Measurements from ENCODE around the gene EHD1. TPM values are rescaled to one million over a fixed set of nuclear protein-coding genes. Genes with fewer than 3 reads are reported as not detected.
A peak's percentile ranks its signal among the peaks of the same experiment; 100 is the strongest.

Gene EHD1
- total RNA-seq, 6 donors from 2014 or later, result 43.0 to 167 (median 103) TPM

DNA sequence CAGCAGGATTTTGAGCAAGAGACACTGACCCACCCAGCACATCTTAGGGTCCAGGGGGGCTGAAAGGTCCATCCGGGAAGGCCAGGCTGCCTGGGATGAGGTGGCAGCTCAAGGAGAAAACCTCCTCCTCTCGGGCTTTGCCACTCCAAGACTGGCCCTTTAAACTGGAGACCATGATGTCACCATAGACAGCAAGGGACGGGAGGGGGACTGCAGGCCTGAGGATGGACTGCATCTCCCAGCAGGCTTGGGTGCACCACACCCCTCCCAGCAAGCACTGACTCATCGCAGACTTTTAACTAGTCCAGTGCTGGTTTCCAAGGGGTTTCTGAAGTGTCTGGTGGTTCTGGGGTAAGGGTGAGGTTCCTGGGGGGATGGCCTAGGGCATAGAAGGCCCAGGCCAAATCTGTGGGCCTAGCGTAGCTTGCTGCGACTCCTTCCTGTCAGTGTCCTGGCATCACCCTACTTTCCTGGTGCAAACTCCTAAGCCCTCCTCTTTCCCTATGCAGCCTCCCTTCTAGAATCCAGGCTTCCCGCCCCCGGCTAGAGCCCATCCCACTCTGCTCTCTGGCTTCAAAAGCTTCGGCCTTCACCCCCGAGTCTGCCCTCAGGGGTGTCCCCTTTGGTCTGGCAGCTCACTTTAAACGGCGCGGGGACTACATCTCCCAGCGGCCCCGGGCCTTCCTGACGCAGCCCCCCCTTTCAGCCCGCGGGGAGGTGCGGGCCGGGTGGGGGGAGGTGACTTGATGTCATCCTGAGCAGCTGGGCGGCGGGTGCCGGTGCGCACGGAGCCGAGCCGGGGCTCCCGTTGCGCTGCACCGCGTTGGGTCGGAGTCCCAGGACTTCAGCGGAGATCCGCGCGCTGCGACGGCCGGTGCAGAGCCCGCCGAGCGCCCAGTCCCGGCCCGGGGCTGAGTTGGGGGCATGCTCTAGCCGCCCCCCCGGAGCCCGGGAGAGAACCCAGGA, 45.8 kb upstream of the EHD1 start, which contains the start of gene PPP2R5B:
PPP2R5B (plus strand) TSS at position 746 of the 966 bp plus-strand sequence. CDS start 1,046 bp downstream, outside the sequence.
- DNase-seq (peak; percentile 96 to 97), ATAC-seq (ENCODE audit: low FRiP score in 2 of 2) (peak; percentile 98 to 99)
- Histone ChIP-seq H3K36me3 (peaks cover 2 to 23% (median 13%) of the 10 kb centered on the region in 4 donors), H3K9me3 (no peaks in the 10 kb centered on the region), H3K4me3 (peak within 1 kb of the TSS; percentile 77 to 99 (median 87)), H3K4me1 (peaks cover 14 to 37% (median 25%) of the 10 kb centered on the region in 4 donors), H3K27me3 (no peaks in the 10 kb centered on the region), H3K27ac (peak within 1 kb of the TSS; percentile 90 to 98 (median 96))
- WGBS, 2 donors, result 0 to 2% methylated on average over 7 to 22 of the region's 47 CpGs
- TF ChIP-seq POLR2AphosphoS5 (IDR thresholded peaks at IDR 0.05) (peak; percentile 86 to 91), POLR2A (IDR thresholded peaks at IDR 0.05) (peak in 3 of 4 donors; percentile 60 to 88 (median 65)), EP300 (IDR thresholded peaks at IDR 0.05) (peak in 1 of 4 donors; percentile 34), CTCF (IDR thresholded peaks at IDR 0.05) (peak in 3 of 6 experiments; percentile 14 to 27 (median 14))

GRCh38 chr11:64923151-64923661, 44.8 kb upstream of the EHD1 start:
- Histone ChIP-seq H3K4me1 (peaks cover 17 to 44% (median 26%) of the 10 kb centered on the region in 4 donors), H3K27ac (peak overlapping the region; percentile 90 to 98 (median 96)), H3K36me3 (peaks cover 0 to 13% (median 5%) of the 10 kb centered on the region in 4 donors), H3K9me3 (no peaks in the 10 kb centered on the region), H3K4me3 (no peak overlapping the region), H3K27me3 (no peaks in the 10 kb centered on the region)
- WGBS, 2 donors, result 82% methylated on average over 9 of the region's 11 CpGs; no CpG with 5 or more reads in 1 of the 2 donors
- no peak for DNase-seq
- no peak for ATAC-seq (ENCODE audit: low FRiP score in 2 of 2)
- no peak for TF ChIP-seq POLR2A (IDR thresholded peaks at IDR 0.05)
- no peak for TF ChIP-seq POLR2AphosphoS5 (IDR thresholded peaks at IDR 0.05)
- TF ChIP-seq EP300 (IDR thresholded peaks at IDR 0.05), result no peak
- no peak for TF ChIP-seq CTCF (IDR thresholded peaks at IDR 0.05)

DNA sequence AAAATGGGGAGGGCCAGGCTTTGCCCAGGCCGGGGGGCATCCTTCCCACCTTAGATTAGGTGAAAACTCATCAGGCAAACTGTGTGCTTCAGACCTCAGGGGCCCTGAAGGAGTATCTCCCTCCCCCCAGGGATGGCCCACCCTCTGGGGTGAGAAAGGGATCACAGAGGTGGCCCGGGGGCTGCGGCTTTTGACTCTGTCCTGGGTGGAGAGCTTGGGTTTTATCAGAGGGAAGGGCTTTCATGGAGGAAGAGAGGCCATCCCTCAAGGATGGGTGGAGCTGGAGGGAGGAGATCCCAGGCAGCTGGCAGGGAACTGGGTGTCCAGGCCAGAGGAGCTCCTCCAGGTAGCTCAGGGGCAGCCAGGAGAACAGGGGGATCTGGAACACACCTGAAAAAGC, 43.0 kb upstream of the EHD1 start:
- no peaks in the 10 kb centered on the region for H3K9me3 ChIP-seq
- no peak for DNase-seq
- no peak overlapping the region for H3K4me3 ChIP-seq
- whole genome bisulfite sequencing, 2 donors, result 48 to 70% methylated on average over 2 to 3 of the region's 3 CpGs
- H3K36me3 ChIP-seq, result no peaks in the 10 kb centered on the region
- no peaks in the 10 kb centered on the region for H3K27me3 ChIP-seq
- TF ChIP-seq CTCF (IDR thresholded peaks at IDR 0.05) (no peak), POLR2AphosphoS5 (IDR thresholded peaks at IDR 0.05) (no peak), POLR2A (IDR thresholded peaks at IDR 0.05) (no peak), EP300 (IDR thresholded peaks at IDR 0.05) (no peak)
- no peak overlapping the region for H3K27ac ChIP-seq
- peaks cover 20 to 47% (median 27%) of the 10 kb centered on the region in 4 donors for H3K4me1 ChIP-seq
- no peak for ATAC-seq (ENCODE audit: low FRiP score in 2 of 2)

GRCh38 chr11:64920124-64920523, 41.7 kb upstream of the EHD1 start:
- Histone ChIP-seq H3K27ac (no peak overlapping the region), H3K4me1 (peaks cover 21 to 46% (median 25%) of the 10 kb centered on the region in 4 donors), H3K36me3 (no peaks in the 10 kb centered on the region), H3K4me3 (no peak overlapping the region), H3K9me3 (no peaks in the 10 kb centered on the region), H3K27me3 (no peaks in the 10 kb centered on the region)
- 81 to 88% methylated on average over 2 of the region's 2 CpGs for WGBS, 2 donors
- DNase-seq (no peak), ATAC-seq (ENCODE audit: low FRiP score in 2 of 2) (no peak)
- no peak for TF ChIP-seq CTCF (IDR thresholded peaks at IDR 0.05)
- TF ChIP-seq POLR2AphosphoS5 (IDR thresholded peaks at IDR 0.05), result no peak
- TF ChIP-seq EP300 (IDR thresholded peaks at IDR 0.05), result no peak
- TF ChIP-seq POLR2A (IDR thresholded peaks at IDR 0.05), result no peak

All from upper lobe of left lung (tissue), 6 donors.